ENCODE data around the gene LRRC7. TPM values are rescaled to one million over a fixed set of nuclear protein-coding genes. Genes with fewer than 3 reads are reported as not detected.
"Not testable (repeated sequence)": the region's sequence is repeated elsewhere in the genome, so short reads cannot be mapped to it uniquely, and the experiment has no call there.

LRRC7 gene
- total and polyA plus RNA-seq, 4 donors = 6.1 TPM; not detected in 3

GRCh38 chr1:69710484-69711189, 142.9 kb downstream of the LRRC7 start:
- 32 to 48% methylated on average over 4 of the region's 4 CpGs for WGBS, 2 donors
- DNase-seq = peak in 2 of 3 donors; percentile 70 to 72
- H3K9ac ChIP-seq (ENCODE audit: insufficient read depth in 1 of 2, low read length in 2 of 2) = no peak overlapping the region
- no peak overlapping the region for H3K27ac ChIP-seq (ENCODE audit: low read depth in 1 of 2, low read length in 1 of 2)
- no peak for ATAC-seq (ENCODE audit: insufficient read depth, low FRiP score)
- no peak overlapping the region for H3K4me3 ChIP-seq
- H3K4me1 ChIP-seq (ENCODE audit: control insufficient read depth in 5 of 5, insufficient read depth in 5 of 5, low read length in 5 of 5) = peaks cover 0 to 16% (median 6%) of the 10 kb centered on the region in 5 donors
- no peak for TF ChIP-seq CTCF (IDR thresholded peaks at IDR 0.05; ENCODE audit: control extremely low read depth, extremely low read depth)
- no peaks in the 10 kb centered on the region for H3K36me3 ChIP-seq (ENCODE audit: control insufficient read depth in 4 of 4, insufficient read depth in 4 of 4, low read length in 4 of 4)
- no peaks in the 10 kb centered on the region for H3K9me3 ChIP-seq (ENCODE audit: control insufficient read depth in 4 of 4, insufficient read depth in 3 of 4, low read length in 3 of 4)
- H3K27me3 ChIP-seq (ENCODE audit: control insufficient read depth in 3 of 3, insufficient read depth in 3 of 3, low read length in 2 of 3) = no peaks in the 10 kb centered on the region

GRCh38 chr1:69711190-69711930, 143.6 kb downstream of the LRRC7 start:
- DNase-seq = peak; percentile 30 to 70 (median 50)
- no peak for ATAC-seq (ENCODE audit: insufficient read depth, low FRiP score)
- no peaks in the 10 kb centered on the region for H3K36me3 ChIP-seq (ENCODE audit: control insufficient read depth in 4 of 4, insufficient read depth in 4 of 4, low read length in 4 of 4)
- TF ChIP-seq CTCF (IDR thresholded peaks at IDR 0.05; ENCODE audit: control extremely low read depth, extremely low read depth) = no peak
- no peak overlapping the region for H3K27ac ChIP-seq (ENCODE audit: low read depth in 1 of 2, low read length in 1 of 2)
- H3K27me3 ChIP-seq (ENCODE audit: control insufficient read depth in 3 of 3, insufficient read depth in 3 of 3, low read length in 2 of 3) = no peaks in the 10 kb centered on the region
- H3K4me1 ChIP-seq (ENCODE audit: control insufficient read depth in 5 of 5, insufficient read depth in 5 of 5, low read length in 5 of 5) = peaks cover 0 to 16% (median 6%) of the 10 kb centered on the region in 5 donors
- H3K9me3 ChIP-seq (ENCODE audit: control insufficient read depth in 4 of 4, insufficient read depth in 3 of 4, low read length in 3 of 4) = no peaks in the 10 kb centered on the region
- H3K4me3 ChIP-seq = no peak overlapping the region
- WGBS, 2 donors = 63 to 81% methylated on average over 4 of the region's 4 CpGs
- H3K9ac ChIP-seq (ENCODE audit: insufficient read depth in 1 of 2, low read length in 2 of 2) = no peak overlapping the region

- H3K4me1 ChIP-seq (ENCODE audit: control insufficient read depth in 5 of 5, insufficient read depth in 5 of 5, low read length in 5 of 5); H3K4me3 ChIP-seq; H3K9ac ChIP-seq (ENCODE audit: insufficient read depth in 1 of 2, low read length in 2 of 2); ATAC-seq (ENCODE audit: insufficient read depth, low FRiP score); H3K36me3 ChIP-seq (ENCODE audit: control insufficient read depth in 4 of 4, insufficient read depth in 4 of 4, low read length in 4 of 4); H3K27ac ChIP-seq (ENCODE audit: low read depth in 1 of 2, low read length in 1 of 2); DNase-seq; H3K9me3 ChIP-seq (ENCODE audit: control insufficient read depth in 4 of 4, insufficient read depth in 3 of 4, low read length in 3 of 4); H3K27me3 ChIP-seq (ENCODE audit: control insufficient read depth in 3 of 3, insufficient read depth in 3 of 3, low read length in 2 of 3): not testable (repeated sequence)
Observed at GRCh38 chr1:69717834-69718233, 150.1 kb downstream of the LRRC7 start.

DNA sequence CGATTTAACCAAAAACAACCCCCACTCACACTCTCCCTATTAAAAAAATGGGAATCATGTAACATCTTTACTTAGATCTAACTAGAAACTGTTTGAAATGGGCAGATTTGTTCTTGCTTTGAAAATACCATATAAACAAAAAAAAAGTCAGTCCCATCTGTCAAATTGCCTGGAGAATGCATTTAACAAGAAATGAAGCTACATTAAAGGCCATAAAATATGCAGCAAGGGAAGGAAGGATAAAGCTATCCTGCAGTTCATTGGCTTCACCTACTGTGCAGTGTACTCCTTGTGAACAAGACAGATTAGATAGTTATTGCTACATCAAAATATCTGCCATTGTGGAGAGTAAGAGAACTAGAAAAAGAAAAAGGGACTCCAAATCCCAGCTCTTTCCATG, 160.5 kb downstream of the LRRC7 start:
- Histone ChIP-seq H3K9ac (ENCODE audit: insufficient read depth in 1 of 2, low read length in 2 of 2) (no peak overlapping the region), H3K27ac (ENCODE audit: low read depth in 1 of 2, low read length in 1 of 2) (no peak overlapping the region), H3K4me1 (ENCODE audit: control insufficient read depth in 5 of 5, insufficient read depth in 5 of 5, low read length in 5 of 5) (no peaks in the 10 kb centered on the region), H3K36me3 (ENCODE audit: control insufficient read depth in 4 of 4, insufficient read depth in 4 of 4, low read length in 4 of 4) (no peaks in the 10 kb centered on the region), H3K27me3 (ENCODE audit: control insufficient read depth in 3 of 3, insufficient read depth in 3 of 3, low read length in 2 of 3) (no peaks in the 10 kb centered on the region), H3K4me3 (no peak overlapping the region), H3K9me3 (ENCODE audit: control insufficient read depth in 4 of 4, insufficient read depth in 3 of 4, low read length in 3 of 4) (no peaks in the 10 kb centered on the region)
- 33 to 59% methylated on average over 1 of the region's 1 CpG for WGBS, 2 donors
- TF ChIP-seq CTCF (IDR thresholded peaks at IDR 0.05; ENCODE audit: control extremely low read depth, extremely low read depth) = no peak
- ATAC-seq (ENCODE audit: insufficient read depth, low FRiP score) = no peak
- no peak for DNase-seq

All from lung (tissue), 12 donors.